OCI-LY3 (cell line): ENCODE results near the gene TDRD1.

ENCODE experiments used
- H2AFZ ChIP-seq: fragments of 200-600, 300-600 bp; shearing (Covaris generic); 2 replicates; pipeline ENCODE4 v1.6.0; 2014; ENCODE audit warnings: antibody characterized with exemption, low read depth, low read length
- H3K27ac ChIP-seq: fragments of 200-600, 300-600 bp; sonication (generic); 2 replicates; pipeline ENCODE4 v1.5.1; 2014; ENCODE audit warnings: mild to moderate bottlenecking, low read length, moderate library complexity, mixed read lengths
- H3K27me3 ChIP-seq: fragments of 200-600, 300-600 bp; sonication (generic); 2 replicates; pipeline ENCODE4 v1.6.1; 2014; ENCODE audit warnings: low read depth, low read length, mixed read lengths
- H3K36me3 ChIP-seq: fragments of 200-600, 300-600 bp; sonication (generic); replicated peaks from 2 replicates; pipeline ENCODE3; 2014; ENCODE audit warnings: low read depth, low read length, mixed read lengths
- H3K4me1 ChIP-seq: fragments of 300-600, 200-600 bp; sonication (generic); 2 replicates; pipeline ENCODE4 v1.6.1; 2014; ENCODE audit warnings: low read length, mixed read lengths
- H3K4me2 ChIP-seq: fragments of 200-600, 300-600 bp; sonication (generic); 2 replicates; pipeline ENCODE4 v1.6.1; 2014; ENCODE audit warnings: low read length, mixed read lengths
- H3K4me3 ChIP-seq: fragments of 300-600, 200-600 bp; sonication (generic); 2 replicates; pipeline ENCODE4 v1.5.1; 2014; ENCODE audit warnings: antibody characterized with exemption, mild to moderate bottlenecking, low read length, moderate library complexity
- H3K79me2 ChIP-seq: fragments of 300-600, 200-600 bp; shearing (Covaris generic); 2 replicates; pipeline ENCODE4 v1.6.1; 2014; ENCODE audit warnings: mild to moderate bottlenecking, low read length, mixed read lengths
- H3K9ac ChIP-seq: fragments of 300-600, 200-600 bp; shearing (Covaris generic); 2 replicates; pipeline ENCODE4 v1.6.0; 2014; ENCODE audit warnings: mild to moderate bottlenecking, low read length, moderate library complexity
- H3K9me3 ChIP-seq: fragments of 200-600, 300-600 bp; shearing (Covaris generic); 2 replicates; pipeline ENCODE4 v1.6.1; 2014; ENCODE audit warnings: low read length, mixed read lengths; ENCODE audit not compliant: insufficient read depth
- H4K20me1 ChIP-seq: fragments of 200-600, 300-600 bp; sonication (generic); 2 replicates; pipeline ENCODE4 v1.6.1; 2016; ENCODE audit warnings: low read length, mixed read lengths; ENCODE audit not compliant: insufficient read depth
- CTCF ChIP-seq: fragments of 200-600, 300-600 bp; sonication (generic); IDR thresholded peaks from 2 replicates; pipeline ENCODE4 v1.5.1; 2014; ENCODE audit warnings: antibody characterized with exemption, low read length, low read depth
- EZH2phosphoT487 ChIP-seq: fragments of 200-600 bp; shearing (Covaris generic); IDR thresholded peaks from 2 replicates; pipeline ENCODE4 v1.6.1; 2018; ENCODE audit warnings: antibody characterized with exemption, mixed run types, low read depth

TDRD1 gene

DNA sequence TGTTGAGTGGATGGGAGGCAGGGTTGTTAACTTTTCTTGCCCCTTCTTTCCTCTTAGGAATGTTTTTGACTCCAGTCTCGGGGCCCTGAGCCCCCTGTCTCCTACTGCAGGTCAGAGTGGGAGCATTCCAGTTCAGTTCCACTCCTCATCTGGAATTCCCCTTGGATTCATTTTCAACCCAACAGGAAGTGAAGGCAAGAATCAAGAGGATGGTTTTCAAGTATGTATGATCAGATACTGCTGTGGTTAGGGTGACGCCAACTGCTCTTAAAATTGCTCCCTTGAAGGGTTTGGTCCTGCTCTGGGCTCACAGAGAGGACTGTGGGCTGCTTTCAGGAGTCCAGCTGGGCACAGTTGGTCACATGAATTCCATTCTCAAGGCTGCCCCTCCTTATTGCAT, 81.9 kb downstream of the TDRD1 start:
- Histone ChIP-seq H3K79me2 (no peaks in the 10 kb centered on the region), H3K4me1 (no peaks in the 10 kb centered on the region), H3K9me3 (no peaks in the 10 kb centered on the region), H3K4me2 (no peak overlapping the region), H3K27ac (no peak overlapping the region), H3K27me3 (no peaks in the 10 kb centered on the region), H3K4me3 (no peak overlapping the region), H3K36me3 (no peaks in the 10 kb centered on the region), H2AFZ (no peak overlapping the region), H4K20me1 (no peaks in the 10 kb centered on the region), H3K9ac (no peak overlapping the region)
- TF ChIP-seq CTCF (no peak), EZH2phosphoT487 (no peak)

- Histone ChIP-seq H3K36me3 (no peaks in the 10 kb centered on the region), H3K9me3 (no peaks in the 10 kb centered on the region), H3K79me2 (no peaks in the 10 kb centered on the region), H3K27ac (no peak overlapping the region), H3K27me3 (no peaks in the 10 kb centered on the region), H3K4me1 (no peaks in the 10 kb centered on the region), H3K4me2 (no peak overlapping the region), H3K4me3 (no peak overlapping the region), H3K9ac (no peak overlapping the region), H2AFZ (no peak overlapping the region), H4K20me1 (no peaks in the 10 kb centered on the region)
- TF ChIP-seq CTCF = no peak
- TF ChIP-seq EZH2phosphoT487 = no peak
Observed at GRCh38 chr10:114262496-114262895, 83.3 kb downstream of the TDRD1 start.

DNA sequence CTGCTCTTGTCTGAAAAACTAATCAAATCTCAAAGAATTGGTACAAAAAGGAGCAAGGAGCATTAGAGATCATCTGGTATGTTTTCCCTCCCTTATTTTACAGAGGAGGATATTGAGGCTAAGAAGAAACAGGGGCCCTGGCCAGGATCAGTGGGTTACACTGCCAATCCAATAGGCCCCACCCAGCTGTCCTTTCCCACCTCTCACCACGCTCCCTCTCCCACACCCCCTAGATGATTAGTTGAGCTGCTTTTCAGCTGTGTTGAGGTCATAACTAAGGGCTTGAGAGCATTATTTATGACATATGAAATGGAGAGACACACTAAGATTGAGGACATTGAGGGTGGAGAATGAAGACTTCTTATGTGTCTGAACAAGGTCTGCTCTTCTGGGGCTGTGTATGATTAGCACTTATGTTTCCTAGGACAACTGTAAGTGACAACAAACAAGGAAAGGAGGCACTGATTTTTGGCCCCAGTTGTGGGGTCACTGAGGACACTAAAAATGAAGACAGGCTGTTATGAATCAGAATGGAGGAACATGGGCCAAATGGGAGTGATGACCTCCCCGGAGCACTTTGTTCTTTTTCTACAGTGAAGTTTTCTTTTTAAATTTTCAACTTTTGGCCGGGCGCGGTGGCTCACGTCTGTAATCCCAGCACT, 86.4 kb downstream of the TDRD1 start:
- Histone ChIP-seq H3K9me3 (no peaks in the 10 kb centered on the region), H3K27me3 (no peaks in the 10 kb centered on the region; the same call in 1 of the 2 replicates), H2AFZ (no peak overlapping the region), H3K27ac (no peak overlapping the region), H3K4me1 (no peaks in the 10 kb centered on the region), H3K9ac (no peak overlapping the region), H3K36me3 (no peaks in the 10 kb centered on the region), H3K79me2 (no peaks in the 10 kb centered on the region), H3K4me2 (no peak overlapping the region), H4K20me1 (no peaks in the 10 kb centered on the region), H3K4me3 (no peak overlapping the region)
- TF ChIP-seq EZH2phosphoT487 (no peak), CTCF (no peak)

GRCh38 chr10:114266521-114266920, 87.4 kb downstream of the TDRD1 start:
- Histone ChIP-seq H3K27me3 (peaks cover 5% of the 10 kb centered on the region; the same call in 1 of the 2 replicates), H4K20me1 (no peaks in the 10 kb centered on the region), H3K27ac (no peak overlapping the region), H3K9ac (no peak overlapping the region), H3K9me3 (no peaks in the 10 kb centered on the region), H2AFZ (no peak overlapping the region), H3K4me2 (no peak overlapping the region), H3K36me3 (no peaks in the 10 kb centered on the region), H3K4me3 (no peak overlapping the region), H3K4me1 (no peaks in the 10 kb centered on the region), H3K79me2 (no peaks in the 10 kb centered on the region)
- TF ChIP-seq CTCF (no peak), EZH2phosphoT487 (no peak)
